ENCODE data around the gene C5orf63. TPM values are rescaled to one million over a fixed set of nuclear protein-coding genes. Genes with fewer than 3 reads are reported as not detected.

Gene C5orf63
- total and polyA plus RNA-seq, 9 of the 15 experiments (the other 6 are each of a cell fraction or from before 2014, with no cell fraction given): 1.8 to 24.6 (median 6.2) TPM

- TF ChIP-seq MGA (IDR thresholded peaks at IDR 0.05) (peak; percentile 34; the same call in 1 of the 2 replicates), ZHX1 (conservative IDR thresholded peaks at IDR 0.05; ENCODE audit: low read length) (no peak), CHCHD3 (CRISPR knock-in tag; IDR thresholded peaks at IDR 0.05) (no peak), USF1 (CRISPR knock-in tag; IDR thresholded peaks at IDR 0.05) (0 out of 2 replicates have a peak, but pooled peaks have one; percentile 4)
Measured at GRCh38 chr5:127031147-127031862, 42.0 kb downstream of the C5orf63 start (continued).
